Peyer's patch (tissue), 4 donors: ENCODE results near the gene IKZF4.

ENCODE experiments used
- CTCF ChIP-seq, 6 experiments: fragments of 450-650 bp in 4 of 6; fragments of 200-600 bp in 2 of 6; sonication (generic) in 1 of 6; IDR thresholded peaks; one replicate each; pipeline ENCODE4 v1.5.1; 2017 to 2019; ENCODE audit warnings: antibody characterized with exemption in 6 of 6, mild to moderate bottlenecking in 3 of 6, moderate library complexity in 1 of 6
- POLR2A ChIP-seq, 2 donors: fragments of 450-650 bp; IDR thresholded peaks; one replicate each; pipeline ENCODE4 v1.5.1; 2017; ENCODE audit warnings: antibody characterized with exemption in 2 of 2, mild to moderate bottlenecking in 2 of 2, moderate library complexity in 2 of 2

GRCh38 chr12:56087220-56087619, 66.4 kb downstream of the IKZF4 start:
- TF ChIP-seq CTCF (IDR thresholded peaks at IDR 0.05) (no peak), POLR2A (IDR thresholded peaks at IDR 0.05) (no peak)
